ENCODE measurements around the gene DSN1. TPM values are rescaled to one million over a fixed set of nuclear protein-coding genes. Genes with fewer than 3 reads are reported as not detected.
A peak's percentile ranks its signal among the peaks of the same experiment; 100 is the strongest.

Gene DSN1
- total and polyA plus RNA-seq, 10 of the 15 experiments (the other 5 are each of a cell fraction or from before 2014, with no cell fraction given) = 15.3 to 33.1 (median 21.7) TPM

- H4K20me1 ChIP-seq (ENCODE audit: control insufficient read depth, insufficient read depth) = no peaks in the 10 kb centered on the region
- FAIRE-seq (no peak), DNase-seq (ENCODE audit: low read depth, low spot score) (no peak), ATAC-seq (peak; percentile 21; the same call in 2 of the 3 replicates)
- in situ Hi-C loops (cut with MboI) = no loop called here
- H3K4me1 ChIP-seq (ENCODE audit: control insufficient read depth, insufficient read depth, low read length) = peaks cover 7% of the 10 kb centered on the region; the same call in 1 of the 2 replicates
- RAD21 ChIA-PET (ENCODE audit: unreplicated experiment) = interaction anchor here (0.9 to 2.1 kb wide), 5 partner anchors 17 to 95 kb away, joined by 3 to 6 read pairs (median 4); a partner anchor contains a TSS
- no TSS peak for BruUV-seq (replicated peaks)
- no peaks in the 10 kb centered on the region for H3K79me2 ChIP-seq (ENCODE audit: control insufficient read depth, insufficient read depth, low read length)
- no peak overlapping the region for H3K4me2 ChIP-seq (ENCODE audit: control insufficient read depth, insufficient read depth)
- H3K27me3 ChIP-seq (replicated peaks in 1 of 2; ENCODE audit: control insufficient read depth in 2 of 2, insufficient read depth in 2 of 2, low read length in 1 of 2) = no peaks in the 10 kb centered on the region
- H3K36me3 ChIP-seq (ENCODE audit: control insufficient read depth in 2 of 2, insufficient read depth in 2 of 2, low read length in 1 of 2) = peaks cover 0 to 14% of the 10 kb centered on the region in 2 experiments; a peak in 3 of 4 replicates
- SMC1A ChIA-PET (ENCODE audit: uncharacterized antibody, unreplicated experiment) = interaction anchor here (0.6 to 2.2 kb wide), 4 partner anchors 16 to 91 kb away, joined by 3 to 7 read pairs (median 3); no protein-coding TSS in a partner anchor
- H3K27ac ChIP-seq (ENCODE audit: control insufficient read depth, insufficient read depth) = no peak overlapping the region
- H2AFZ ChIP-seq (ENCODE audit: control insufficient read depth, low read depth, low read length) = no peak overlapping the region
- H3K4me3 ChIP-seq = no peak overlapping the region
- H3K9ac ChIP-seq (ENCODE audit: control insufficient read depth, insufficient read depth, low read length) = no peak overlapping the region
- no peaks in the 10 kb centered on the region for H3K9me3 ChIP-seq (replicated peaks; ENCODE audit: control insufficient read depth, insufficient read depth, low read length)
- WGBS (ENCODE audit: insufficient coverage, insufficient replicate concordance, low lambda C conversion rate, missing lambda C conversion rate) = 98% methylated on average over 5 of the region's 5 CpGs
- no peak for TF ChIP-seq IKZF2 (IDR thresholded peaks at IDR 0.05)
- no peak for TF ChIP-seq FOS (IDR thresholded peaks at IDR 0.05; ENCODE audit: borderline replicate concordance, extremely low read depth, insufficient read length)
- TF ChIP-seq EZH2 (IDR thresholded peaks at IDR 0.05; ENCODE audit: borderline replicate concordance, control insufficient read depth, low read depth, low read length) = no peak
- no peak for TF ChIP-seq SIX5 (IDR thresholded peaks at IDR 0.05; ENCODE audit: low read depth, low read length, severe bottlenecking)
- no peak for TF ChIP-seq MLLT1 (IDR thresholded peaks at IDR 0.05)
- no peak for TF ChIP-seq RAD21 (IDR thresholded peaks at IDR 0.05; ENCODE audit: insufficient read depth, low read depth, low read length)
- no peak for TF ChIP-seq SRF (IDR thresholded peaks at IDR 0.05; ENCODE audit: low read depth in 2 of 2, low read length in 2 of 2)
- TF ChIP-seq LARP7 (IDR thresholded peaks at IDR 0.05) = no peak
- TF ChIP-seq, protein P1, sequence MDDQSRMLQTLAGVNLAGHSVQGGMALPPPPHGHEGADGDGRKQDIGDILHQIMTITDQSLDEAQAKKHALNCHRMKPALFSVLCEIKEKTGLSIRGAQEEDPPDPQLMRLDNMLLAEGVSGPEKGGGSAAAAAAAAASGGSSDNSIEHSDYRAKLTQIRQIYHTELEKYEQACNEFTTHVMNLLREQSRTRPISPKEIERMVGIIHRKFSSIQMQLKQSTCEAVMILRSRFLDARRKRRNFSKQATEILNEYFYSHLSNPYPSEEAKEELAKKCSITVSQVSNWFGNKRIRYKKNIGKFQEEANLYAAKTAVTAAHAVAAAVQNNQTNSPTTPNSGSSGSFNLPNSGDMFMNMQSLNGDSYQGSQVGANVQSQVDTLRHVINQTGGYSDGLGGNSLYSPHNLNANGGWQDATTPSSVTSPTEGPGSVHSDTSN (IDR thresholded peaks at IDR 0.05; ENCODE audit: insufficient replicate concordance, low read depth, low read length) = no peak
- POLR2A ChIA-PET = interaction anchor here (0.7 kb wide), 1 partner anchor 92 kb away, joined by 4 read pairs; no protein-coding TSS in a partner anchor
- intact Hi-C loops (cut with micrococcal nuclease; ENCODE audit: unreplicated experiment) = loop anchor here (1.0 kb wide), 1 partner anchor 72 kb away; no protein-coding TSS in a partner anchor
- CTCF ChIA-PET = interaction anchor here (1.0 to 2.0 kb wide), 5 partner anchors 15 to 178 kb away, joined by 3 to 9 read pairs (median 3); no protein-coding TSS in a partner anchor
Measured at GRCh38 chr20:36791862-36792261, 18.3 kb upstream of the DSN1 start.
